Fibroblast of lung (primary cell): ENCODE data around the gene SSPN. TPM values are rescaled to one million over a fixed set of nuclear protein-coding genes. Genes with fewer than 3 reads are reported as not detected.

Source experiments
- DNase-seq, 2 donors: peaks; one replicate each; pipeline versions ENCODE4 v3.0.0 to v3.0.0-alpha.2; 2010; ENCODE audit warnings: low read depth in 2 of 2
- H2AFZ ChIP-seq: 2 replicates; pipeline ENCODE4 v1.5.1; 2012; ENCODE audit warnings: low read length, control low read depth, inconsistent platforms
- H3K27ac ChIP-seq: 2 replicates; pipeline ENCODE4 v1.5.1; 2011; ENCODE audit warnings: low read length, control low read depth; ENCODE audit not compliant: insufficient read depth
- H3K27me3 ChIP-seq: 2 replicates; pipeline ENCODE4 v1.5.1; 2011; ENCODE audit warnings: mild to moderate bottlenecking, low read length; ENCODE audit not compliant: control insufficient read depth, insufficient read depth
- H3K36me3 ChIP-seq: 2 replicates; pipeline ENCODE4 v1.5.1; 2011; ENCODE audit warnings: low read length; ENCODE audit not compliant: control insufficient read depth, insufficient read depth
- H3K4me1 ChIP-seq: 2 replicates; pipeline ENCODE4 v1.5.1; 2011; ENCODE audit warnings: low read length; ENCODE audit not compliant: control insufficient read depth, insufficient read depth; ENCODE audit errors: extremely low read depth
- H3K4me2 ChIP-seq: 2 replicates; pipeline ENCODE4 v1.5.1; 2011; ENCODE audit warnings: low read length, control low read depth; ENCODE audit not compliant: insufficient read depth; ENCODE audit errors: extremely low read depth
- H3K4me3 ChIP-seq, 4 experiments: fragments of 200-600 bp in 1 of 4; sonication (generic) in 1 of 4; replicated peaks in 1 of 4; 2 replicates each; pipeline ENCODE4 v1.5.1; 2011 to 2016; ENCODE audit warnings: low read length in 4 of 4, low read depth in 3 of 4, mild to moderate bottlenecking in 3 of 4, control low read depth in 2 of 4, inconsistent platforms in 1 of 4, mixed read lengths in 1 of 4; ENCODE audit not compliant: insufficient read depth in 1 of 4; ENCODE audit errors: control extremely low read depth in 1 of 4
- H3K79me2 ChIP-seq: 2 replicates; pipeline ENCODE4 v1.5.1; 2012; ENCODE audit warnings: mild to moderate bottlenecking, low read length, inconsistent platforms; ENCODE audit not compliant: control insufficient read depth, insufficient read depth
- H3K9ac ChIP-seq: 2 replicates; pipeline ENCODE4 v1.5.1; 2011; ENCODE audit warnings: mild to moderate bottlenecking, low read length, control low read depth; ENCODE audit not compliant: insufficient read depth
- H3K9me3 ChIP-seq: 2 replicates; pipeline ENCODE4 v1.5.1; 2012; ENCODE audit warnings: low read depth, low read length; ENCODE audit not compliant: control insufficient read depth, insufficient read depth
- H4K20me1 ChIP-seq: 2 replicates; pipeline ENCODE4 v1.5.1; 2011; ENCODE audit warnings: low read length; ENCODE audit not compliant: control insufficient read depth, insufficient read depth; ENCODE audit errors: extremely low read depth
- EZH2 ChIP-seq: IDR thresholded peaks from 2 replicates; pipeline ENCODE4 v1.5.1; 2012; ENCODE audit warnings: low read length, control low read depth, mild to moderate bottlenecking; ENCODE audit errors: missing control alignments
- polyA plus RNA-seq, 2 donors: library from polyadenylated mRNA; depleted of rRNA in 1 of 2; stranded (reverse) in 1 of 2; unstranded in 1 of 2; fragments of >200 nt; gene quantifications; 2 replicates each; pipeline ENCODE4 v1.2.1, GENCODE V29; 2011 to 2012; ENCODE audit warnings: missing spikeins in 1 of 2
- total RNA-seq: library from RNA; depleted of rRNA; stranded (reverse); fragments of >200 nt; gene quantifications from 2 replicates; pipeline ENCODE4 v1.2.1, GENCODE V29; 2014
- TF ChIP-seq, protein P1 (sequence below), 2 donors: IDR thresholded peaks in 1 of 2; conservative IDR thresholded peaks in 1 of 2; 1 replicate in 1 of 2; 2 replicates in 1 of 2; pipeline ENCODE4 v1.5.1; 2011 to 2012; ENCODE audit warnings: low read length in 2 of 2, control low read depth in 1 of 2, inconsistent platforms in 1 of 2, low read depth in 1 of 2, mild to moderate bottlenecking in 1 of 2

SSPN gene
- total and polyA plus RNA-seq, 2 donors (not counting 1 experiment from before 2014, with no cell fraction given): 18.3 to 18.5 TPM

DNA sequence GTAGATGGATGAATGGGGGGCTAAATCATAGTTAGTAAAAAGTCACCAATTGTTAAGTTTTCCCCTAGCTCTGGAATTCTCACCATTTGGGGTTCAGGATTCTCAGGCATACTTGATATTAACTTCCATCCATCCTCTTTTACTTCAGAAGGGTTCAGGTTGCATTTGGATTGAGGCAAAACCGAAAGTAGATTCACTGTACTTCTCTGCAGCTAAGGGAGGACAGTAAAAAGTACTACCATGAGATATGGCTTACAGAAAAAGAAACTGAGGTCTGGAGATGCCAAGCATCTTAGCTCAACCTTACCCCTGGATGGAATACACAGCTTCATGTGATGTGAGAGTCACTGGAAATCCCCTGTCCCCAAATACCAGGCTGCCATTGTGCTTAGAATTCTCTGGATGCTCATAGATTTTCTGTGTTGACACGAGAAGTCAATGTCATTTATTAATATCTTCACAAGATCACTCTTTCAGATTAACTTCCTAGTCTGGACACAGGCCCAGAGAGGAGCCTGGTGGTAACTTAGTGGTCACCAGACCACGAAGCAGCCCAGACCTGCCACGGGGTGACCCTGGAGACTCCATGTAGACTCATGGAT, 87.1 kb downstream of the SSPN start:
- TF ChIP-seq EZH2: no peak
- TF ChIP-seq, protein P1, sequence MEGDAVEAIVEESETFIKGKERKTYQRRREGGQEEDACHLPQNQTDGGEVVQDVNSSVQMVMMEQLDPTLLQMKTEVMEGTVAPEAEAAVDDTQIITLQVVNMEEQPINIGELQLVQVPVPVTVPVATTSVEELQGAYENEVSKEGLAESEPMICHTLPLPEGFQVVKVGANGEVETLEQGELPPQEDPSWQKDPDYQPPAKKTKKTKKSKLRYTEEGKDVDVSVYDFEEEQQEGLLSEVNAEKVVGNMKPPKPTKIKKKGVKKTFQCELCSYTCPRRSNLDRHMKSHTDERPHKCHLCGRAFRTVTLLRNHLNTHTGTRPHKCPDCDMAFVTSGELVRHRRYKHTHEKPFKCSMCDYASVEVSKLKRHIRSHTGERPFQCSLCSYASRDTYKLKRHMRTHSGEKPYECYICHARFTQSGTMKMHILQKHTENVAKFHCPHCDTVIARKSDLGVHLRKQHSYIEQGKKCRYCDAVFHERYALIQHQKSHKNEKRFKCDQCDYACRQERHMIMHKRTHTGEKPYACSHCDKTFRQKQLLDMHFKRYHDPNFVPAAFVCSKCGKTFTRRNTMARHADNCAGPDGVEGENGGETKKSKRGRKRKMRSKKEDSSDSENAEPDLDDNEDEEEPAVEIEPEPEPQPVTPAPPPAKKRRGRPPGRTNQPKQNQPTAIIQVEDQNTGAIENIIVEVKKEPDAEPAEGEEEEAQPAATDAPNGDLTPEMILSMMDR (conservative IDR thresholded peaks at IDR 0.05 in 1 of 2, IDR thresholded peaks at IDR 0.05 in 1 of 2; ENCODE audit: low read depth in 1 of 2, low read length in 2 of 2): no peak
- no peaks in the 10 kb centered on the region for H3K4me1 ChIP-seq
- no peaks in the 10 kb centered on the region for H3K27me3 ChIP-seq
- H4K20me1 ChIP-seq: no peaks in the 10 kb centered on the region
- H3K4me2 ChIP-seq: no peak overlapping the region
- H3K79me2 ChIP-seq: no peaks in the 10 kb centered on the region
- H2AFZ ChIP-seq: no peak overlapping the region
- no peaks in the 10 kb centered on the region for H3K36me3 ChIP-seq
- no peak overlapping the region for H3K4me3 ChIP-seq
- no peak overlapping the region for H3K27ac ChIP-seq
- H3K9me3 ChIP-seq: no peaks in the 10 kb centered on the region
- DNase-seq: no peak
- H3K9ac ChIP-seq: no peak overlapping the region

DNA sequence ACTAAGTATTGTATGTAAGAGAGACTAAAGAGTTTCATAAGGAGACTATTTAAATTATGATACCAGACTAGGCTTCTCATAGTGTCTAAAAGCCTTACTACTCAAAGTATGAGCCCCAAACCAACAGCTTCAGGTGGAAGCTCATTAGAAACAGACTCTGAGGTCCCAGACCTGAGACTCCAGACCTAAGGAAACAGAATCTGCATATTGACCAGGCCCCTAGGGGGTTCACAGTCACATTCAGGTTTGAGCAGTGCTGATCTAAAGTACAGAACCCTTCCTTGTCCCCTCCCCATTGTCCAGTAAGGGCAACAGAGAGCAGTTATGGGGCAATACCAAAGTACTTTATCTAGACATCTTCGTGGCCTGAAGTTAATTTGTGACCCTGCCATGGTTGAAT, 87.7 kb downstream of the SSPN start:
- TF ChIP-seq EZH2: no peak
- no peaks in the 10 kb centered on the region for H3K36me3 ChIP-seq
- H4K20me1 ChIP-seq: no peaks in the 10 kb centered on the region
- no peak overlapping the region for H3K27ac ChIP-seq
- no peak overlapping the region for H3K4me2 ChIP-seq
- no peak overlapping the region for H3K4me3 ChIP-seq
- H3K4me1 ChIP-seq: no peaks in the 10 kb centered on the region
- no peaks in the 10 kb centered on the region for H3K79me2 ChIP-seq
- DNase-seq: no peak
- no peaks in the 10 kb centered on the region for H3K27me3 ChIP-seq
- no peak overlapping the region for H3K9ac ChIP-seq
- H2AFZ ChIP-seq: no peak overlapping the region
- H3K9me3 ChIP-seq: no peaks in the 10 kb centered on the region

DNA sequence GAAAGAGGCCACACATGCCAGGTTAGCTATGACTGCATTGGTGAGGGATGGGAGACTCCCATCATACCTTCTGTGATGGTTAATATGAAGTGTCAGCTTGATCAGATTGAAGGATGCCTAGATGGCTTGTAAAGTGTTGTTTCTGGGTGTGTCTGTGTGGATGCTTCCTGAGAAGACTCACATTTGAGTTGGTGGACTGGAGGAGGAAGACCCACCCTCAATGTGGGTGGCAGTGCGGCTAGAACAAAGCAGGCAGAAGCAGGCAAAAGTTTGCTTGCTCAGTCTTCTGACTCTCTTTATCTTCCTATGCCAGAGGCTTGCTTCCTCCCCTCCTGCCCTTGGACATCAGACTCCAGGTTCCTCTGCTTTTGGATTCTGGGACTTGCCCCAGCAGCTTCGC, 88.2 kb downstream of the SSPN start:
- no peaks in the 10 kb centered on the region for H3K79me2 ChIP-seq
- no peak overlapping the region for H3K27ac ChIP-seq
- no peak overlapping the region for H2AFZ ChIP-seq
- no peaks in the 10 kb centered on the region for H3K36me3 ChIP-seq
- H3K27me3 ChIP-seq: no peaks in the 10 kb centered on the region
- no peaks in the 10 kb centered on the region for H3K9me3 ChIP-seq
- no peaks in the 10 kb centered on the region for H3K4me1 ChIP-seq
- TF ChIP-seq, protein P1 (conservative IDR thresholded peaks at IDR 0.05 in 1 of 2, IDR thresholded peaks at IDR 0.05 in 1 of 2; ENCODE audit: low read depth in 1 of 2, low read length in 2 of 2): no peak
- TF ChIP-seq EZH2: no peak
- H3K4me3 ChIP-seq: no peak overlapping the region
- H4K20me1 ChIP-seq: no peaks in the 10 kb centered on the region
- H3K4me2 ChIP-seq: no peak overlapping the region
- no peak overlapping the region for H3K9ac ChIP-seq
- no peak for DNase-seq
